Activated CD4-positive, alpha-beta T cell treated with anti-CD3 and anti-CD28 coated beads, Interleukin-10, Interleukin-2, amounts not matched to agents 100 ng/mL and 50 ng/mL, durations not matched to agents 16 hours and 8 hours (primary cell): ENCODE measurements around the gene TRUB1.

ENCODE experiments used
- DNase-seq: peaks from one replicate; pipeline ENCODE4 v3.0.0-alpha.2; 2020

Gene TRUB1

GRCh38 chr10:114987995-114988394, 50.0 kb downstream of the TRUB1 start:
- DNase-seq, result no peak

GRCh38 chr10:114990586-114990985, 52.6 kb downstream of the TRUB1 start:
- no peak for DNase-seq

GRCh38 chr10:114990991-114991390, 53.0 kb downstream of the TRUB1 start:
- DNase-seq, result no peak

DNA sequence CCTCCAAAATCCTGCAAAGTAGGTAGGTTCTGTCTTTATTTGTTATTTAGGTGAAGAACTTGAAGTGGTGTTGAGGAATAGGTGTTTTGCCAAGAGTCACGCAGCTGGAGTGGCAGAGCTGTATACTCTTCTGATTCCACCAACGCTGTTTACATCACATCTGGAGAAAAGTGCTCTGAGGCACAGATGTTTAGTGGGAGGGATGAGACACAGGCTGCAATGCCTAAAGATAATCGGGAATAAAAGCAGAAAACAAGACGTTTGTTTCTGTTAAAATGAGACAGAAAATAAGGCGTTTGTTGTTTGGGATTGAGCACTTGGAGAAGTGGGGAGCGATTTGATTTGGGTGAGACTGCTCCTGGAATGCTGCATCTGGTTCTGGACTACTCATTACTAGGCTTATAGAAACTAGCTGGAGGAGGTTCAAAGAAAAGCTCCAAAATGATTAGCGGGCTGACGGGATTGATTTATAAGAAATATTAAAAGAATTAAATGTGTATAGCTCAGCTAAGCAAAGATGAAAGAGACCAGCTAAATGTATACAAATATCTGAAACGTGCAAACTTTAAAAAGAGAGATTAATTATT, 54.3 kb downstream of the TRUB1 start:
- no peak for DNase-seq

GRCh38 chr10:114995468-114996247, 57.7 kb downstream of the TRUB1 start:
- no peak for DNase-seq

- no peak for DNase-seq
These were observed 58.5 kb downstream of the TRUB1 start for GRCh38 chr10:114996542-114996941.

DNA sequence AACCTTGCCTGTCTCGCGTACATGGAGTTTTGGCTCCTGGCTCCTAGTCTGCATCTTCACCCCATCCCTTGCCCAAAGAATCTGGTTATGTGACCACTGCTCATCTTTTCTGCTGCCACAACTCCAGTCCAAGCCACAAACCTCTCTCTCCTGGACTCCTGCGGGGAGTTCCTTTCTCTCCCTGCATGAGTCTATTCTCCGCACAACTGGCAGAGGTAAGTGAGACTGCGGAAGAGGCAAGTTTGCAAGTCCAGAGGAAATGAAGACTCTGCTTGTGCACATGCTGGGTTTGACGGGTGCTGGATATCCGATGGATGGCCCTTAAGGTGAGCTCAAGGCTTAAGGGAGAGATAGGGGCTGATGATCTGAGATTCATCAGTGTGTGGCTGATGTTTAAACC, 61.0 kb downstream of the TRUB1 start:
- no peak for DNase-seq

DNA sequence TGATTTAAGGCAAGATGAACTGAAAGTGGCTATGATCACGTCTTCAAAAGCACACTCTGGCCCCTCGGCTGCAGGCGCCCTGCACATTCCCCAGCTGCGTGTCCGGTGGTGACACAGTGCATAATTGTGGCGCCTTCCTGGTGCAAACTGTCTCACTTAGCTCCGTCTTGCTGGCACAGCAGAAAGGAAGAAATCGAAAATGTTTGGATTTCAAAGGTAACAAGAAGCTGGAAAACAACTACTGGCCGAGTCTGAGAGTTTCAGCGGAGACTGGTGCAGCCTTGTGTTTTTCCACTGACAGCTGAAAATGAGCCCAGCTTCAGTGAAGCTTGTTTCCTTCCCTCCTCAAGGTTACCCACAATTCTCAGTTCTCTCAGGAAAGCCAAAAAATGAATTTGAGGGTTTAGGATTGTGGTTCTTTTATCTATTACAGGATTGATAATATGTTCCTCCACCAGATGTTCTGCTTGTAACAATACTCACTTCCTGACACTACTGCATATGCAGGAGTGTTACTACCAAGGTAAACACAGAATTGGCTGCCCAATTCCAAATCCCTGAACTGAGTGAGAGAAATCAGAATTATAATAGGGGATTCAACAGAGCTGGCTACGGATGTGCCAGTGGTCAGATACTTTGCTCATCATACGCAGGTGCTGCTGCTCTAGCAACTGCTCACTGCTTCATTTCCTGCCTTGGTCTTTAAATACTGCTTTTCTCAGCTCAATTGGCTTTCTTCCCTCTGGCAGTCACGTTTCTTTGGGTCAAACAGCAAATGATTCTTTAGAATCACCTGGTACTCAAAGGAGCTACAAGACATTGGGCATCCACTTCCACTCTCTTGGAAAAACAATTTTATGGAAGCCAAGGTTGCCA, 63.7 kb downstream of the TRUB1 start:
- no peak for DNase-seq

GRCh38 chr10:115003396-115003795, 65.4 kb downstream of the TRUB1 start:
- DNase-seq, result no peak

DNA sequence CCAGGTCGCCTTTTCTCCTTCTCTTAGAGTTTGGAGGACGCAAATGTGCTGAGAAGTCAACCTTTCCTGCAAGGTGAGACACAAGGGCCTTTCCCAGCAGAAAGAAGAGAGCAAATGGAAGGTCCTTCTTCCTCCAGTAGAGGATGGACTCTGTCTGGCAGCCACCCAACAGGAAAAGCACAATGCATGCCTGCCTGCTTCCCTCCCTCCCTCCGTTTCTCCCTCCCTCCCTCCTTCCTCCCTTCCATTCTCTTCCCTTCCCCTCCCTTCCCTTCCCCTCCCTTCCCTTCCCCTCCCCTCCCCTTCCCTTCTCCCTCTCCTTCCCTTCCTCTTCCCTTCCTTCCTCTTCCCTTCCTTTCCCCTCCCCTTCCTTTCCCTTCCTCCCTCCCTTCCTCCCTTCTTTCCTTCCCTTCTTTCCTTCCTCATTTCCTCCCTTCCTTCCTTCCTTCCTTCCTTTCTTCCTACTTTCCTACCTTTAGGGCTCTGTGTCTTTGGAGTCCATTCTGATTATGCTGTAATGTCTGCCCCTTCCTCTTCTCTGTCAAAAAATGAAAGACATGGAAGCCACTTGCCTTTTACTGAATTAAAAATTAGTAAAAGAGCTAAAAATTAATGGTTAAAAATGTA, 66.4 kb downstream of the TRUB1 start:
- DNase-seq, result no peak

DNA sequence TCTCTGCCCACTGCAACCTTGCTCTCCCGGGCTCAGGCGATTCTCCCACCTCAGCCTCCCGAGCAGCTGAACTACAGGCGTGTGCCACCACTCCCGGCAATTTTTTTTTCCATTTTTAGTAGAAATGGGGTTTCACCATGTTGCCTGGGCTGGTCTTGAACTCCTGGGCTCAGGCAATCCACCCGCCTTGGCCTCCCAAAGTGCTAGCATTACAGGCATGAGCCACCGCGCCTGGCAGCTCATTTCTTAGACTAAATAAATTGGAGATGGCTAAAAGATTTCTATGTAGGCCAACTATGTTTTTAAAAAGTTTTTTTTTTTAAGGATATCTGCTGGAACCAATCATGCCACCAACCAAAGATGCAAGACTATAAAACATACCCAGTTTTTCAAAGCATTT, 67.8 kb downstream of the TRUB1 start:
- DNase-seq, result no peak

DNA sequence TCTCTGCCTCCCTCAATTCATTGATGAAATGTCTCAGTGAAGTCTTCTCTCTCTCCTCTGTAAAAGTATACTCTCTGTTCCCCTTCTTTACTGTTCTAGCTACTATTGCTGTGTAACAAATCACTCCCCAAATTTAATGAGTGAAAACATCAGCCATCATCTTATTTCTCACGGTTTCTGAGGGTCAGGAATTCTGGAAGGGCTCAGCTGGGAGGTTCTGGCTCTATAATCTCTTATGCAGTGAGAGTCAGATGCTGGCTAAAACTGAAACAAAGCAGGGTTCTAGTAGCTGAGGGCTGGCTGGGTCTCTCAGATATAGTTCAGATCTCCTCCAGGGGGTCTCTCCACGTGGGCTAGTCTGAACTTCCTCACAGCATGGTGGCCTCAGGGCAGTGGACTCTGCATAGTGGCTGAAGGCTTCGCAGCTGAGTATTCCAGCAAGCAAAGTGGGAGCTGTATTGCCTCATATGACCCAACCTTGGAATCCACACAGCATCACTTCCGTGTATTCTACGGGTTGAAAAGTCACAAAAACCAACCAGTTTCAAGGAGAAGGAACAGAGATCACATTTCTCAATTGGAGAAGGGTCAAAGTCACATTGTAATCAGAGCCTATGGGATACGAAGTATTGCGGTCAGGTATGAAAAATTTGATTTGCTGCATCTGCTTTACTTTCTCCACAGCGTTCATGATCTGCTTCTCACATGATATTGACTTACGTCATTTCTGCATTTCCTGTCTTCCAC, 80.4 kb downstream of the TRUB1 start:
- no peak for DNase-seq

- no peak for DNase-seq
These were observed 82.5 kb downstream of the TRUB1 start for GRCh38 chr10:115020449-115020848.

GRCh38 chr10:115022733-115023132, 84.7 kb downstream of the TRUB1 start:
- DNase-seq, result no peak

DNA sequence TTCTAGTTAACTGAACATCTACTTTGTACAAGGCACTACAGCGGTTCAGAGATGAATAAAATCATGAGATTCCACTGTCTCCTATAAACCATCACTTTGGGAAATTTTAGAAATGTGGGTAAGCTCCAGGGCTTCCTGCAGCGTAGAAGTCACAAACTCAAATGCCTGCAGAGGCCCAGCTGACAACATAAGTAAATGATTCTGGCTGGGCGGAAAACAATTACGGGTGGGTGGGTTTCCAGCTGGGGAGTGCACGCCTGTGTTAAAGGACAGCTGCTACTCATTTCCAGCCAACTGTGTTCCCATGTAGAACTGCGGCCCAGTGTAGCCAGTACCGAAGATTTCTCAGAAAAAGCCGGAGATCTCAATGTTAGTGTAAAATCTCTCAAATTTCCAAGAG, 85.7 kb downstream of the TRUB1 start:
- DNase-seq, result no peak

DNA sequence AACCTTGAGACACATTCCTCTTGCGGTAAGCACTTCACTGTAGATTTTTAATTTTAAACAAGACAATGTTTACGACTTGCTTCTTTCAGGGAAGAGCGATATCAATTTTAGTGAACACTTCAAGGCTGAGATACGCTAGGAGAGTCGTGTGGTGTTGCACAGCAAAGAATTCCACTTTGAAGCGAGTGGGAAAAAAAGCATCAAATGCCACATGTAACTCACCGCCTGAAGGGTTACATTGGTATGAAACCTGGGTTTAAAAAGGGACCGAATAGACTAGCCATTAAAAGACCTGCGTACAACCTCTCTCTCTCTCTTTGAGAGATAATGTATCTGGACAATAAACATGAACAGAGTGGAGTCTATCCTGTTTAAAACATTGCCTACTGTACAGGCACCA, 86.4 kb downstream of the TRUB1 start:
- no peak for DNase-seq

GRCh38 chr10:115026056-115026745, 88.2 kb downstream of the TRUB1 start:
- no peak for DNase-seq

DNA sequence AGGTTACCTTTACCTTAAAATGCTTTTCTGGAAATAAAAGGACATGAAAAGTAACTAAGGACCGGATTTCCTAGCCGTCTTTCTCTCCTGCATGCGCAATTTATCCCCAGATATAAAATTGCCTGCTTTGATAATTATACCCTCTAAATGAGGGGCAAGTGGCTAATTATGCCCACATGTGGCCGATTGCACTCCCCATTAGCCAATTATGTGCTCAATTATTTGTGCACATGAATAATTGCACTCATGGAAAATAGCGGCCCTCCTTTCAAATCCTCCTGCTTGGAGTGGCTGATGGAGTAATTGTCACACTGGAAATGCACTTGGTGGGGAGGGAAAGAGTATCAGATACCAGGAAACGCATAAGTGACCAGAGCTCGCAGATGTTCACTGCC, 88.7 kb downstream of the TRUB1 start:
- DNase-seq, result no peak
